Posterior cingulate gyrus (tissue), 11 donors: ENCODE data around the gene KIFC1.
"Not testable (repeated sequence)": the region's sequence is repeated elsewhere in the genome, so short reads cannot be mapped to it uniquely, and the experiment has no call there.

ENCODE experiments used
- DNase-seq, 10 donors: peaks; one replicate each; pipeline versions ENCODE4 v3.0.0 to v3.0.0-alpha.2; 2020 to 2021; ENCODE audit warnings: mixed read lengths in 3 of 10
- intact Hi-C: fragments of 100-400 bp; cut with DNase I; formaldehyde crosslinking; loops from one replicate; pipeline ENCODE4 v1.15.1; 2023

KIFC1 gene

GRCh38 chr6:33391278-33391921, at the start of gene KIFC1:
Gene KIFC1 (plus strand): TSS chr6:33391823. CDS start chr6:33391986, 163 bp downstream.
- DNase-seq, result peak; percentile 98 to 100 (median 99)
- intact Hi-C loops, result loop anchor here (1.0 to 5.0 kb wide), 3 partner anchors 19 to 63 kb away; partner anchors contain the start of gene ZBTB9

GRCh38 chr6:33343606-33343952, 48.0 kb upstream of the KIFC1 start:
- intact Hi-C loops, DNase-seq: not testable (repeated sequence)

- intact Hi-C loops, result no loop called here
- DNase-seq, result no peak
Measured at GRCh38 chr6:33343953-33344611, 47.5 kb upstream of the KIFC1 start.

GRCh38 chr6:33344701-33345697, 46.6 kb upstream of the KIFC1 start:
- peak in 3 of 10 donors; percentile 11 to 84 (median 21) for DNase-seq
- intact Hi-C loops, result no loop called here

GRCh38 chr6:33346972-33347371, 44.7 kb upstream of the KIFC1 start:
- DNase-seq, intact Hi-C loops: not testable (repeated sequence)

GRCh38 chr6:33347816-33348215, 43.8 kb upstream of the KIFC1 start:
- DNase-seq, result no peak
- intact Hi-C loops, result no loop called here

GRCh38 chr6:33355860-33356259, 35.8 kb upstream of the KIFC1 start:
- DNase-seq, intact Hi-C loops: not testable (repeated sequence)

GRCh38 chr6:33356295-33356694, 35.3 kb upstream of the KIFC1 start:
- DNase-seq, result no peak

GRCh38 chr6:33357160-33357871, 34.3 kb upstream of the KIFC1 start:
- DNase-seq, intact Hi-C loops: not testable (repeated sequence)

More at GRCh38 chr6:33356295-33356694, 35.3 kb upstream of the KIFC1 start:
- intact Hi-C loops, result no loop called here

- intact Hi-C loops, result no loop called here
- DNase-seq, result no peak
Measured at GRCh38 chr6:33359331-33359730, 32.3 kb upstream of the KIFC1 start.

- DNase-seq, intact Hi-C loops: not testable (repeated sequence)
Measured at GRCh38 chr6:33363486-33363885, 28.1 kb upstream of the KIFC1 start.

GRCh38 chr6:33364475-33365205, 27.0 kb upstream of the KIFC1 start:
- DNase-seq, intact Hi-C loops: not testable (repeated sequence)

GRCh38 chr6:33365206-33365971, 26.2 kb upstream of the KIFC1 start:
- DNase-seq, result peak in 1 of 10 donors; percentile 72
- intact Hi-C loops, result not testable (repeated sequence)

- intact Hi-C loops, result no loop called here
Measured at GRCh38 chr6:33367009-33367714, 24.5 kb upstream of the KIFC1 start.

GRCh38 chr6:33367715-33368025, 24.0 kb upstream of the KIFC1 start:
- intact Hi-C loops, result not testable (repeated sequence)

More at GRCh38 chr6:33367009-33367714, 24.5 kb upstream of the KIFC1 start:
- no peak for DNase-seq

GRCh38 chr6:33371901-33372300, 19.7 kb upstream of the KIFC1 start:
- intact Hi-C loops, DNase-seq: not testable (repeated sequence)

More at GRCh38 chr6:33367715-33368025, 24.0 kb upstream of the KIFC1 start:
- DNase-seq, result not testable (repeated sequence)

- intact Hi-C loops, result no loop called here
- DNase-seq, result no peak
Measured at GRCh38 chr6:33372526-33373123, 19.0 kb upstream of the KIFC1 start.
